Measurements from ENCODE around the gene NFATC2IP.
"Not testable (repeated sequence)": the region's sequence is repeated elsewhere in the genome, so short reads cannot be mapped to it uniquely, and the experiment has no call there.

The NFATC2IP gene

DNA sequence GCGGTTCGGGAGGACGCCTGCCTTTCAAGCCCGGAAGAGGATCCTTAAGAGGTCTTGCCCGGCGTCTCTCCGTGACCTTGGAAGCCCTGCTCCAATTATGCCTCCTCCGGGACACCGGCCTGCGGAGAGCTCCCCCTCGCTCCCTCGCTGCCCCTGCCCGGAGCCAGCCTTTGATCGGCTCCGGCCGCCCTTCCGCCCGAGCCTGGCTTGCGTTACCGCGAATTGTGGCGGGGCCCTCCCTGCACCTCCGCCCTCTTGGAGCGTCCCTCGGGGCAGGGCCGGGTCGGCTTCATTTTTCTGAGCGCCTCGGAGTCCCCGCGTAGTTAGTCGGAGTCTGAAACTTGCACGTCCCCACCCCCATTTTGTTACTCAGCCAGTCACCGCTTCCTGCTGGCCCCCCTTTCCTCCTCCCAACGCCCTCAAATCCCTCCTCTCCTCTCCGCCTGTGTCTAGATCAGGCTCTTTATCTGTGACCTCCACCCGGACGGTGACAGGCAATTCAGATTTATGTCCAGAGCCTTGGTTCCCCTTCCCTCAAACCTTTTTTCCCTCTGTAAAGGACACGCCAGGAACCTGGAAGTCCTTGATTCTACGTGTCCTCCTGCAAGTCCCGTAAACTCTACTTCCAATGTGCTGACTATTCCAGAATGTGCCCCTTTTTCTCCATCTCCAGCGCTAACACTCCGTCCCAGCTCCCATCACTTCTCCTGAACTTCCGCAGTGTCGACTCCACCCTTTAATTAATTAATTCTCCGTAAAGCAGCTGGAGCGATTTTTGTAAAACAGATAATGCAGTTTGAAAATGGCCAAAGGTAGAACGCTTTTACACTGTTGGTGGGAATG is 25.1 kb upstream of the NFATC2IP start:
- TF ChIP-seq, protein P1, sequence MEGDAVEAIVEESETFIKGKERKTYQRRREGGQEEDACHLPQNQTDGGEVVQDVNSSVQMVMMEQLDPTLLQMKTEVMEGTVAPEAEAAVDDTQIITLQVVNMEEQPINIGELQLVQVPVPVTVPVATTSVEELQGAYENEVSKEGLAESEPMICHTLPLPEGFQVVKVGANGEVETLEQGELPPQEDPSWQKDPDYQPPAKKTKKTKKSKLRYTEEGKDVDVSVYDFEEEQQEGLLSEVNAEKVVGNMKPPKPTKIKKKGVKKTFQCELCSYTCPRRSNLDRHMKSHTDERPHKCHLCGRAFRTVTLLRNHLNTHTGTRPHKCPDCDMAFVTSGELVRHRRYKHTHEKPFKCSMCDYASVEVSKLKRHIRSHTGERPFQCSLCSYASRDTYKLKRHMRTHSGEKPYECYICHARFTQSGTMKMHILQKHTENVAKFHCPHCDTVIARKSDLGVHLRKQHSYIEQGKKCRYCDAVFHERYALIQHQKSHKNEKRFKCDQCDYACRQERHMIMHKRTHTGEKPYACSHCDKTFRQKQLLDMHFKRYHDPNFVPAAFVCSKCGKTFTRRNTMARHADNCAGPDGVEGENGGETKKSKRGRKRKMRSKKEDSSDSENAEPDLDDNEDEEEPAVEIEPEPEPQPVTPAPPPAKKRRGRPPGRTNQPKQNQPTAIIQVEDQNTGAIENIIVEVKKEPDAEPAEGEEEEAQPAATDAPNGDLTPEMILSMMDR (conservative IDR thresholded peaks at IDR 0.05; ENCODE audit: low read depth), result no peak
- peak; percentile 60 for DNase-seq (ENCODE audit: low spot score)
- H3K27ac ChIP-seq, result peak overlapping the region; percentile 99
- POLR2A ChIA-PET (ENCODE audit: low non-redundant PET), result interaction anchor here (0.5 to 1.0 kb wide), 2 partner anchors 20 to 31 kb away, joined by 3 read pairs; no protein-coding TSS in a partner anchor
- CTCF ChIA-PET, result interaction anchor here (0.6 kb wide), 1 partner anchor 778 kb away, joined by 4 read pairs; no protein-coding TSS in a partner anchor

DNA sequence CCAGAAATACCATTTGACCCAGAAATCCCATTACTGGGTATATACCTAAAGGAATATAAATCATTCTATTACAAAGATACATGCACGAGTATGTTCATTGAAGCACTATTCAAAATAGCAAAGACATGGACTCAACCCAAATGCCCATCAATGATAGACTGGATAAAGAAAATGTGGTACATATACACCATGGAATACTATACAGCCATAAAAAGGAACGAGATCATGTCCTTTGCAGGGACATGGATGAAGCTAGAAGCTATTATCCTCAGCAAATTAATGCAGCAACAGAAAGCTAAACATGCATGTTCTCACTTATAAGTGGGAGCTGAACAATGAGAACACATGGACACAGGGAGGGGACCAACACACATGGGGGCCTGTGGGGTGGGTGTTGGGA is 24.5 kb upstream of the NFATC2IP start:
- POLR2A ChIA-PET (ENCODE audit: low non-redundant PET); DNase-seq (ENCODE audit: low spot score): not testable (repeated sequence)
- CTCF ChIA-PET, result interaction anchor here (1.5 kb wide), 1 partner anchor 19 kb away, joined by 5 read pairs; no protein-coding TSS in a partner anchor
- H3K27ac ChIP-seq, result peak overlapping the region; percentile 99; the same call in 1 of the 2 replicates

DNA sequence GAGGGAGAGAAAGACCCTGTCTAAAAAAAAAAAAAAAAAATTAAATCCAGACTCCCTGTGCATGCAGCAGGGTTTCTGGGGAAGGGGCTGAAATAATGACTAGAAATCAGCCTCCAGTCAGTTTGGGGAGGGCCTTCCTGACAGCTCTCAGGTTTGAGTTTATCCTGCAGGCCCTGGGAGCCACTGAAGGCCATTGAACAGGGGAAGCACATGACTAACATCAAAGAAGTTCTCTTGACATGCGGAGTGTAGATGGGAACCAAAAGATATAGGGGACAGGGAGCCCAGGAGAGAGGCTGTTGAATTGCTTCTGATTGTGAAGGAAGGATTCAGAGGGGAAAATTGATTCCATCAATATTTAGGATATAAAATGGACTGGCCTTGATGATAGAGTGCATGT is 22.9 kb upstream of the NFATC2IP start:
- no peak overlapping the region for H3K27ac ChIP-seq
- CTCF ChIA-PET, result interaction anchor here (0.6 to 1.5 kb wide), 2 partner anchors 17 to 75 kb away, joined by 4 to 5 read pairs; no protein-coding TSS in a partner anchor
- TF ChIP-seq, protein P1 (conservative IDR thresholded peaks at IDR 0.05; ENCODE audit: low read depth), result no peak
- no peak for DNase-seq (ENCODE audit: low spot score)
- POLR2A ChIA-PET (ENCODE audit: low non-redundant PET), result no interaction called here

DNA sequence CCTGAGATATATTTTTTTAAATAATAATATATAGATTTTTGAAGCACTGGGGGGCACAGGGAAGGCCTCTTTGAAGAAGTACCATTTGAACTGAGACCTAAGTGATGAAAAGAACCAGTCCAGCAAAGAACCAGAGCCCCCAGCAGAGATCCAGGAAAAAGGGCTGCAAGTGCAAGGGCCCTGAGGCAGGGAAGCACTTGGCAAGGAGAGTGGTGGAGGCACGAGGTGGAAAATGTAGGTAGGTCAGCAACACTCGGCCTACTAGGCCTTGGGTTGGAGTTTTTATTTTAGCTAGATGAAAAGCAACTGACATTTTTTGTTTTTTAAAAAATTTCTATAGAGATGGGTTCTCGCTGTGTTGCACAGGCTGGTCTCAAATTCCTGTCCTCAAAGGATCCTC is 20.5 kb upstream of the NFATC2IP start:
- no peak overlapping the region for H3K27ac ChIP-seq
- CTCF ChIA-PET, result interaction anchor here (0.6 kb wide), 1 partner anchor 1655 kb away, joined by 4 read pairs; no protein-coding TSS in a partner anchor
- DNase-seq (ENCODE audit: low spot score), result no peak
- POLR2A ChIA-PET (ENCODE audit: low non-redundant PET), result no interaction called here
- TF ChIP-seq, protein P1 (conservative IDR thresholded peaks at IDR 0.05; ENCODE audit: low read depth), result no peak

DNA sequence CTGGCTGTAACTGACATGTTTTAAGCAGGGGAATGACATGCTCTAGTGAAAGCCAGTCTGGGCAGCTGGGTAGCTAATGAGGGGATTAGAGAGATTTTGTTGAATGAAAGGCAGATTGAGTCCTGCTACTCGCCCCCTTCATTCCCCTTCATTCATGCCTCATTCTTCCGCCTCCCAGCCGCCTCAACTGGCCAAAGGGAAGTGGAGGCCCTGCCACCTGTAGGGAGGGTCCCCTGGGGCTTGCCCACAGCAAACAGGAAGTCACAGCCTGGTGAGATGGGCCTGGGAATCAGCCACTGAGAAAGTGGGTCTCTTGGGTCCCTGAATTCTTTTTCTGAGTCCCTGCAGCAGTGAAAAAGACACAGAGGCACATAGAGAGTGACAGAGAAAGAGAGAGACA is 20.1 kb upstream of the NFATC2IP start:
- TF ChIP-seq, protein P1 (conservative IDR thresholded peaks at IDR 0.05; ENCODE audit: low read depth), result no peak
- CTCF ChIA-PET, result interaction anchor here (0.6 kb wide), 1 partner anchor 1656 kb away, joined by 4 read pairs; no protein-coding TSS in a partner anchor
- H3K27ac ChIP-seq, result no peak overlapping the region
- POLR2A ChIA-PET (ENCODE audit: low non-redundant PET), result no interaction called here
- no peak for DNase-seq (ENCODE audit: low spot score)

DNA sequence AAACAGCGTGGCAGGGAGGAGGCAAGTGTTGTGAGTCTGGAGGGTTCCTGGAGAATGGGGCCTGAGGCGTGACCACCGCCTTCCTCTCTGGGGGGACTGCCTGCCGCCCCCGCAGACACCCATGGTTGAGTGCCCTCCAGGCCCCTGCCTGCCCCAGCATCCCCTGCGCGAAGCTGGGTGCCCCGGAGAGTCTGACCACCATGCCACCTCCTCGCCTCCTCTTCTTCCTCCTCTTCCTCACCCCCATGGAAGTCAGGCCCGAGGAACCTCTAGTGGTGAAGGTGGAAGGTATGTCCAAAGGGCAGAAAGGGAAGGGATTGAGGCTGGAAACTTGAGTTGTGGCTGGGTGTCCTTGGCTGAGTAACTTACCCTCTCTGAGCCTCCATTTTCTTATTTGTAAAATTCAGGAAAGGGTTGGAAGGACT is 18.9 kb upstream of the NFATC2IP start, which contains the start of gene CD19:
CD19 (plus strand) TSS at position 171 of the 425 bp plus-strand sequence; CDS start at position 201, 30 bp downstream.
- H3K27ac ChIP-seq, result no peak within 1 kb of the TSS
- TF ChIP-seq, protein P1 (conservative IDR thresholded peaks at IDR 0.05; ENCODE audit: low read depth), result no peak
- DNase-seq (ENCODE audit: low spot score), result no peak
- POLR2A ChIA-PET (ENCODE audit: low non-redundant PET), result no interaction called here
- CTCF ChIA-PET, result no interaction called here
